AG04450 (cell line): ENCODE data around the gene SERP1. TPM values are rescaled to one million over a fixed set of nuclear protein-coding genes. Genes with fewer than 3 reads are reported as not detected.

Experiments used
- CTCF ChIA-PET: fragments of 300-600, 350-600 bp; formaldehyde crosslinking; extraction: SDS; loops from one replicate; lab custom pipeline; 2022; ENCODE audit warnings: antibody characterized with exemption, inconsistent platforms; lab: Charles Lee
- POLR2A ChIA-PET: fragments of 350-600 bp; formaldehyde crosslinking; extraction: SDS; loops from one replicate; lab custom pipeline; 2021; ENCODE audit warnings: antibody characterized with exemption, inconsistent platforms; lab: Yijun Ruan, JAX
- DNase-seq: peaks from one replicate; pipeline ENCODE4 v3.0.0-alpha.2; 2011; ENCODE audit warnings: low read depth, low spot score
- H3K27ac ChIP-seq: one replicate; pipeline ENCODE4 v1.5.1; 2012; ENCODE audit warnings: low read depth, low read length, control low read depth
- H3K27me3 ChIP-seq: one replicate; pipeline ENCODE4 v1.6.0; 2012; ENCODE audit warnings: low read length; ENCODE audit not compliant: control insufficient read depth, insufficient read depth
- H3K4me3 ChIP-seq: 2 replicates; pipeline ENCODE4 v1.5.1; 2011; ENCODE audit warnings: mild to moderate bottlenecking, low read depth, low read length, control low read depth
- H3K9me3 ChIP-seq: 2 replicates; pipeline ENCODE4 v1.5.1; 2012; ENCODE audit warnings: low read length; ENCODE audit not compliant: control insufficient read depth, insufficient read depth
- polyA plus RNA-seq: library from polyadenylated mRNA; depleted of rRNA; stranded (reverse); fragments of >200 nt; gene quantifications from 2 replicates; pipeline ENCODE4 v1.2.3, GENCODE V29; 2011
- TF ChIP-seq, protein P1 (sequence below): IDR thresholded peaks from 2 replicates; pipeline ENCODE4 v1.5.1; 2011; ENCODE audit warnings: low read depth, low read length, control low read depth, inconsistent platforms

Gene SERP1
- polyA plus RNA-seq, 1 experiment = 114 TPM

DNA sequence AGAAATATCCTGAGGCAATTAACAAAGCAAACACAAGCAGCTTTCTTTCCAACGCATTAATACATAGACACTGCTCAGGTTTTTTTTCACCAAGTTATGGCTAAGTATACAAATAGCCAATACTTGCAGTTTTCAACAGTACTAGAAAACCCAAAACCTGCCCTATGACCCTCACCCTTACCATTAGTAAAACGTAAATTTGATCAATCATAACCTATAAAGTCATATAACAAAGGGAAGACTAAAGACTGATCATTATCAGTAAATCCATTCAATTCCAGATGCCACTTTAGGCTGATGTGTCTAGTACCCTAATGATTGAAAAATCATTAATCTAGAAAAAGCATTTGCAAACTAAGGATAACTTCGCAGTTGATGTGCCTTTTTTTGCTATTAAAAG, 3.2 kb downstream of the SERP1 start:
- ChIA-PET POLR2A (interaction anchor here (0.6 kb wide), 1 partner anchor 161 kb away, joined by 3 read pairs; the partner anchor contains the start of gene ERICH6), CTCF (interaction anchor here (3.0 kb wide), 1 partner anchor 15 kb away, joined by 10 read pairs; no protein-coding TSS in a partner anchor)
- Histone ChIP-seq H3K27me3 (no peaks in the 10 kb centered on the region), H3K4me3 (no peak overlapping the region), H3K27ac (no peak overlapping the region), H3K9me3 (peaks cover 2% of the 10 kb centered on the region; the same call in 1 of the 2 replicates)
- no peak for DNase-seq
- TF ChIP-seq, protein P1, sequence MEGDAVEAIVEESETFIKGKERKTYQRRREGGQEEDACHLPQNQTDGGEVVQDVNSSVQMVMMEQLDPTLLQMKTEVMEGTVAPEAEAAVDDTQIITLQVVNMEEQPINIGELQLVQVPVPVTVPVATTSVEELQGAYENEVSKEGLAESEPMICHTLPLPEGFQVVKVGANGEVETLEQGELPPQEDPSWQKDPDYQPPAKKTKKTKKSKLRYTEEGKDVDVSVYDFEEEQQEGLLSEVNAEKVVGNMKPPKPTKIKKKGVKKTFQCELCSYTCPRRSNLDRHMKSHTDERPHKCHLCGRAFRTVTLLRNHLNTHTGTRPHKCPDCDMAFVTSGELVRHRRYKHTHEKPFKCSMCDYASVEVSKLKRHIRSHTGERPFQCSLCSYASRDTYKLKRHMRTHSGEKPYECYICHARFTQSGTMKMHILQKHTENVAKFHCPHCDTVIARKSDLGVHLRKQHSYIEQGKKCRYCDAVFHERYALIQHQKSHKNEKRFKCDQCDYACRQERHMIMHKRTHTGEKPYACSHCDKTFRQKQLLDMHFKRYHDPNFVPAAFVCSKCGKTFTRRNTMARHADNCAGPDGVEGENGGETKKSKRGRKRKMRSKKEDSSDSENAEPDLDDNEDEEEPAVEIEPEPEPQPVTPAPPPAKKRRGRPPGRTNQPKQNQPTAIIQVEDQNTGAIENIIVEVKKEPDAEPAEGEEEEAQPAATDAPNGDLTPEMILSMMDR = no peak

DNA sequence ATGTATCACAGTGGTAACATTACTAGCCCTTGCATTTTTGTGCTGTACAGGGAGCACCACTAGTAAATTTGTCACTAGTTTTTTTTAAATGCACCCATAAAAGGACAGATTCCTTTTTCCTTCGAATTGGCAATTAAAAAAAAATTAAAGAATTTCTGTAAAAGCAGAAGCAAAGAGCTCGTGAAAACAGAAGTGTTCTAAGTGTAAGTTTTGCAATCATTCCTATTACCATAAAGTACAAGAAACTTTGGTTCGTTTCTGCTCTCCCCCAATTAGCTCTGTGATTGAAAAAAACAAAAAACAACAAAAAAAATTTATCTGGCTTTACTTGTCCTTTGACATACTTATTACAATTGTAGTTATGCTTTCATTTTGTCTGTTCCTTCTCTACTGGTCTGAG, 5.3 kb downstream of the SERP1 start:
- Histone ChIP-seq H3K27me3 (no peaks in the 10 kb centered on the region), H3K27ac (no peak overlapping the region), H3K4me3 (no peak overlapping the region), H3K9me3 (peaks cover 2% of the 10 kb centered on the region; the same call in 1 of the 2 replicates)
- TF ChIP-seq, protein P1 = no peak
- no peak for DNase-seq
- ChIA-PET CTCF (interaction anchor here (1.7 kb wide), 1 partner anchor 181 kb away, joined by 3 read pairs; no protein-coding TSS in a partner anchor), POLR2A (interaction anchor here (0.7 kb wide), 1 partner anchor 157 kb away, joined by 3 read pairs; no protein-coding TSS in a partner anchor)

DNA sequence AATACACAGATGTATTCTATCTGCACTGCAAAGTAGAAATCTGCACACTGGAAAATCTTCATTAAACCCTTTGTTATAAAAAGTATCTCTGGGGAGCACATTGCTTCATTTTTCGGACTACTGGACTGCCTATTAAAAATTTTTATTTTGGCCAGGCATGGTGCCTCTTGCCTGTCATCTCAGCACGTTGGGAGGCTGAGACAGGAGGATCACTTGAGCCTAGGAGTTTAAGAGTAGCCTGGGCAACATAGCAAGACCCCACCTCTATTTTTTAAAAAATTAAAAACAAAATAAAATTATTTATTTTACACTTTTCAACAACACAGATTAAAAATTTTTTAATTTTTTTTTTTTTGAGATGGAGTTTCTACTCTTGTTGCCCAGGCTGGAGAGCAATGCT, 6.0 kb downstream of the SERP1 start:
- no peaks in the 10 kb centered on the region for H3K27me3 ChIP-seq
- no peak for DNase-seq
- no peaks in the 10 kb centered on the region for H3K9me3 ChIP-seq
- no peak overlapping the region for H3K4me3 ChIP-seq
- ChIA-PET POLR2A (interaction anchor here (0.7 kb wide), 1 partner anchor 156 kb away, joined by 3 read pairs; no protein-coding TSS in a partner anchor), CTCF (interaction anchor here (1.7 to 1.9 kb wide), 2 partner anchors 12 to 182 kb away, joined by 3 to 11 read pairs; no protein-coding TSS in a partner anchor)
- TF ChIP-seq, protein P1 = no peak
- H3K27ac ChIP-seq = no peak overlapping the region

DNA sequence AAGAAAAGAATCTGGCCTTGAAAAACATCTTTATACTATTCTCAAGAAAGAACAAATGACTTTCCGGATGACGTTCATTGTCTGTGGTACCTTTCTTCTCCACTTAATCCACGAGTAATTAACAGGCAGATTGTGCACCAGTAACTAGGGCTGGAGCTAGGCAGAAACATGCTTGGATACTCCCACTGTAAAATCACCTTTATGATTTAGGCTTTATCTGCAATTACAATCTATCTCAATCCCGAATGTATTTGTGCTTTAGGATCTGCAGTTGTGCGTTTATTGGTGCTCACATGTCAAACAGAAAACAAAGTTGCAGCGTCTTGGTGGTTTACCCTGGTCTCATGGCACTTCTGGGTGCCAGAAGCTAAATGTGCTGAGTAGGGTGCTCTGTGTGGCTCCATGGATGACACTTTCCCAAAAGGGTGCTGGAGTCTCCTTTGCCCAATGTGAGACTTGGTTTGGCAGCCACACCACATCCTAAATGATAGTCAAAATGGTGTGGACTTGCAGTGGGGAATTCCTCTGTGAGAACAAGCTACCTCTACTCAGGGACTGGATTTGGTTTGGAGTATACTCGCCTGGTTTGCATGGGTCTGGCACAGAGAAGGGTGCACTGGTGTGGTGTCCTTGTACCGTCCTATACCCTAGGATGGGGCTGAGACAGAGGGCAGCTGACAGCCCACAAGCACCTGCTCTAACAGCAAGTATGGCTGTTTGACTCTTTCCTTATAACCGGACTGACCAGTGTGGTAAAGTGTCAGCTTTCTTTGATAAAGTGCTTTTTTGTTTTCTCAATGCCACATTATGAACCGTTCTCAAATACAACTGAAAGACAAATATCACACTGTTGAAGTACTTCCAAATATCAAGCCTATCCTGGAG, 7.7 kb downstream of the SERP1 start:
- Histone ChIP-seq H3K27ac (no peak overlapping the region), H3K27me3 (no peaks in the 10 kb centered on the region), H3K9me3 (no peaks in the 10 kb centered on the region), H3K4me3 (no peak overlapping the region)
- no peak for DNase-seq
- POLR2A ChIA-PET = interaction anchor here (1.5 kb wide), 1 partner anchor 65 kb away, joined by 3 read pairs; the partner anchor contains the start of gene SELENOT
- CTCF ChIA-PET = interaction anchor here (1.0 to 1.9 kb wide), 2 partner anchors 10 kb away, joined by 5 to 11 read pairs; no protein-coding TSS in a partner anchor
- TF ChIP-seq, protein P1 = no peak
